RWPE1 (cell line): ENCODE measurements around the gene CRIP3.

Experiments used
- CTCF ChIA-PET: fragments of 350-600 bp; sonication (Branson Sonifier 250); formaldehyde crosslinking; extraction: SDS; loops from one replicate; lab custom pipeline; 2021; lab: Yijun Ruan, JAX
- POLR2A ChIA-PET: fragments of 400-600 bp; formaldehyde crosslinking; extraction: SDS; loops from one replicate; lab custom pipeline; 2020; ENCODE audit warnings: antibody characterized with exemption; ENCODE audit not compliant: low non-redundant PET; lab: Yijun Ruan, JAX
- DNase-seq: peaks from one replicate; pipeline ENCODE4 v3.0.0; 2012; ENCODE audit warnings: low spot score
- H3K27ac ChIP-seq: fragments of 450-650 bp; 2 replicates; pipeline ENCODE4 v1.5.1; 2017
- TF ChIP-seq, protein P1 (sequence below): fragments of 450-650 bp; conservative IDR thresholded peaks from 2 replicates; pipeline ENCODE4 v1.5.1; 2017; ENCODE audit warnings: low read depth, mild to moderate bottlenecking

Gene CRIP3

DNA sequence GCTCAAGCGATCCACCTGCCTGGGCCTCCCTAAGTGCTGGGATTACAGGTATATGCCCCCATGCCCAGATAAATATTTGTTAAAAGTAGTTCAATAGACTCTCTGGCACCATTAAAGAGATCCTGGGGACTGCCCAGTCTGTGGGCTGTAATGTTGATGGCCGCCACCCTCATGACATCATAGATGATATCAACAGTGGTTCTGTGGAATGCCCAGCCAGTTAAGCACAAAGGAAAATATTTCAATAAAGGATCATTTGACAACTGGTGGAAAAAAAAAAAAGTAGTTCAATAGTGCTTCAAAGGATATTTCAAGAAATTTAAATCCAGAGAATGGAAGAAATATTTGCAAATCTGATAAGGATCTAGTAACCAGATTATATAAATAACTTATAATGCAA, 1.5 kb upstream of the CRIP3 start:
- ChIA-PET POLR2A (no interaction called here), CTCF (interaction anchor here (0.7 kb wide), 3 partner anchors 30 to 105 kb away, joined by 3 read pairs; no protein-coding TSS in a partner anchor)
- no peak for DNase-seq
- no peak overlapping the region for H3K27ac ChIP-seq
- TF ChIP-seq, protein P1, sequence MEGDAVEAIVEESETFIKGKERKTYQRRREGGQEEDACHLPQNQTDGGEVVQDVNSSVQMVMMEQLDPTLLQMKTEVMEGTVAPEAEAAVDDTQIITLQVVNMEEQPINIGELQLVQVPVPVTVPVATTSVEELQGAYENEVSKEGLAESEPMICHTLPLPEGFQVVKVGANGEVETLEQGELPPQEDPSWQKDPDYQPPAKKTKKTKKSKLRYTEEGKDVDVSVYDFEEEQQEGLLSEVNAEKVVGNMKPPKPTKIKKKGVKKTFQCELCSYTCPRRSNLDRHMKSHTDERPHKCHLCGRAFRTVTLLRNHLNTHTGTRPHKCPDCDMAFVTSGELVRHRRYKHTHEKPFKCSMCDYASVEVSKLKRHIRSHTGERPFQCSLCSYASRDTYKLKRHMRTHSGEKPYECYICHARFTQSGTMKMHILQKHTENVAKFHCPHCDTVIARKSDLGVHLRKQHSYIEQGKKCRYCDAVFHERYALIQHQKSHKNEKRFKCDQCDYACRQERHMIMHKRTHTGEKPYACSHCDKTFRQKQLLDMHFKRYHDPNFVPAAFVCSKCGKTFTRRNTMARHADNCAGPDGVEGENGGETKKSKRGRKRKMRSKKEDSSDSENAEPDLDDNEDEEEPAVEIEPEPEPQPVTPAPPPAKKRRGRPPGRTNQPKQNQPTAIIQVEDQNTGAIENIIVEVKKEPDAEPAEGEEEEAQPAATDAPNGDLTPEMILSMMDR, result no peak

DNA sequence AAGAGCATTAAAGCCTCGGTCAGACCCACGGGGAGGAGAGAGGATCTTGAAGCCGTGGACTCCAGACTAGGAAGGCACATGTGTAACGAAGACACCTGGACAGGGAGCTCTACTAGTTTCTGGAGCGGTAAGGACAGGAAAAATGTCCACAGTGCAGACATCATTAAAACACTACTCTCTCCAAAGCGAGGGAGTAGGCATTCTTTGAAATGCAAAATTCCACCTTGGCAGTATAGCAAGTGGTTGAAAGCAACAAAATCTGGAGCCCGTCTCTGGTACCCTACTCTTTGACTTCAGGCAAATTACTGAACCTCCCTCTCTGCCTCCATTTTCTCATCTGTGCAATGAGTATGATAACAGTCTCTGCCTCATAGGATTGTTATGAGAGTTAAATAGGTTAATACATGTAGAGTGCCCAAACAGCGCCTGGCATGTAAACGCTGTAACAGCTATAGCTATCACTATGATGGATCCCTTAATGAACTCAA, 408 bp upstream of the CRIP3 start:
- ChIA-PET POLR2A (no interaction called here), CTCF (interaction anchor here (0.5 to 0.7 kb wide), 4 partner anchors 8 to 74 kb away, joined by 3 to 7 read pairs (median 5); no protein-coding TSS in a partner anchor)
- no peak for DNase-seq
- TF ChIP-seq, protein P1, result no peak
- no peak overlapping the region for H3K27ac ChIP-seq

DNA sequence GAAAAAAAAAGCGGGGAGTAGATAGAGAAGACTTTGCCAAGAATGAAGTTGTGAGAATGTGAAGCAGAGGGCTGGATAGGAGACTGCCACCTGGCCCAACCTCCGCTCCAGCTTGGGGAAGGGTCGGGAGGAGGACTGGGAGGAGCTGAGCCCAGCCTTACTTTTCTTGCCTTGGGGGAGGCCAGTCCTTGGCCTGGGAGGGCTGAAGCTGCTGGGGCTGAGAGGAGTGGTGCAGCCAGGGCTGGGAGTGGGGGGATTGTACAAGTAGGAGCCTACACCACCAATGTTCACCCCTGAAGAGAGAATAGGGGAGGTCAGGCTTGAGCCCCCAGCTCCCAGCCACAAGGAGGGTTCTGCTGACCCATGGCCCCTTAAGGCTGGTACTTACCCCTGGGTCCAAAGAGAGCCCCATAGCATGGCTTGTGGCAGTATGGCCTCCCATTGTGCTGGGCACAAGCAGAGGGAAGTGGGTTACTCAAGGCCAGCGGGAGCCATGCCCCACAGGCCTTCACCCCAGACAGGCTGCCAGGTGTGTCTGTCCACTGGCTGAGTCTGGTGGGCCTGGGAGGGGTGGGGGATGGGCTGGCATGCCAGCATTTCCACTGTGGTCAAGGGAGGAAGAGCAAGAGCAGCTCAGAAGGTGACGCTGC, 1.1 kb downstream of the CRIP3 start:
- CTCF ChIA-PET, result interaction anchor here (0.5 to 0.7 kb wide), 3 partner anchors 145 to 650 kb away, joined by 3 to 4 read pairs (median 4); no protein-coding TSS in a partner anchor
- POLR2A ChIA-PET, result no interaction called here
- TF ChIP-seq, protein P1, result no peak
- DNase-seq, result no peak
- H3K27ac ChIP-seq, result no peak overlapping the region

DNA sequence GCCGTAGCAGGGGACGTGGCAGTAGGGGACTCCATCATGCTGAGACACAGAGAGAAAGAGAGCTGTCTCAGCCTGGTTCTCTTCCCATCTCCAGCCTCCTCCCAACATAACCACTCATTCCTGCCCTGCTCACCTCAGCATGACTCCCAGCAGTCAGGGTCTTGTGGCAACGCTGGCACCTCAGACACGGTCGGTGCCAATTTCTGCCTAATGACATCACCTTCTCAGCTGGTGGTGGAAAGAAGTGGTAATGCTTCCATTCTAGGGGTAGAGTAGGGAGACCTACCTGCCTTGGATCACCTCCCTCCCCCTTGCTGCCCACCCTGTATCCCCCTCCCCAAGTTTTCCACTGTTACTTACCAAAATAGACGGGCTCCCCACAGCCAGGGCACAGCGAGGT, 2.5 kb downstream of the CRIP3 start:
- ChIA-PET POLR2A (no interaction called here), CTCF (no interaction called here)
- no peak overlapping the region for H3K27ac ChIP-seq
- DNase-seq, result no peak
- TF ChIP-seq, protein P1, result no peak

DNA sequence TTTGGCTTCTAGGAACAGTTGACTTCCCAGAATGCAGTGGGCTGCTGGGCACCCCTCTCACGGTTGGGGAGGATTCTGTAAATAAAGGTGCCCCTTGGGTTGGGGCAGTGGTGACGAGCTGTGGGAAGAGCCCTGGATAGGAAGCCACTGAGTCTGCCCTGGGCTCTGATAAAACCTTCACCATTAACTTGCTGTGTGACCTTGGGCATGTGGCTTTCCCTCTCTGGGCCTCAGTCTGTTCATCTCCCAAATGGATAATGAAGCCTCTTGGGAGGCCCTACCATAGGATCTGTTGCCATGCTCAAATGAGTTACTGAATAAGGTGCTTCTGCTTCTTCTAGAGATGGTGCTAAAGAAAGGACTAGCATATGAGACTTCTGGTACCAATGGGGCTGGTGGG, 3.7 kb downstream of the CRIP3 start:
- no peak overlapping the region for H3K27ac ChIP-seq
- CTCF ChIA-PET, result interaction anchor here (1.1 kb wide), 1 partner anchor 29 kb away, joined by 3 read pairs; no protein-coding TSS in a partner anchor
- TF ChIP-seq, protein P1, result no peak
- POLR2A ChIA-PET, result no interaction called here
- DNase-seq, result no peak

DNA sequence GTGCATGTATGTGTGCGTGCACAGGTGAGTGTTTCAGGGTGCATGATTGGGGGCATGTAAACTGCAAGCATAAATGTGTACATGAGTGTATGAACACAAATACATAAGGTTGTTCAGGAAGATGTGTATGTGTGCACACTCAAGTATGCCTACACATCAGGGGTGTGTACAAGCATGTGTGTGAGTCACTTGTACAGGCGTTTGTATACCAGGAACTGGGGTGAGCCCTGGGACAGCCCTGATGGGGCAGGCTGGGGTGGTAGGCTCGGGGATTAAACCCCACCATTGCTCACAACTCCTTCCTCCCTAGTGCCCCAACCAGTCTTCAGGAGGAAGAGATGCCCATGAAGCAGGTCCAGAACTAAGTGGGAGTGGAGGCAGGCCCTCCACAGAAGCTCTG, 4.3 kb downstream of the CRIP3 start:
- POLR2A ChIA-PET, result no interaction called here
- TF ChIP-seq, protein P1, result no peak

More for the DNA sequence above, 4.3 kb downstream of the CRIP3 start:
- H3K27ac ChIP-seq, result no peak overlapping the region
- no peak for DNase-seq
- CTCF ChIA-PET, result interaction anchor here (0.6 to 1.1 kb wide), 2 partner anchors 29 to 40 kb away, joined by 3 read pairs; no protein-coding TSS in a partner anchor
